Measurements from ENCODE around the gene UTP3.

DNA sequence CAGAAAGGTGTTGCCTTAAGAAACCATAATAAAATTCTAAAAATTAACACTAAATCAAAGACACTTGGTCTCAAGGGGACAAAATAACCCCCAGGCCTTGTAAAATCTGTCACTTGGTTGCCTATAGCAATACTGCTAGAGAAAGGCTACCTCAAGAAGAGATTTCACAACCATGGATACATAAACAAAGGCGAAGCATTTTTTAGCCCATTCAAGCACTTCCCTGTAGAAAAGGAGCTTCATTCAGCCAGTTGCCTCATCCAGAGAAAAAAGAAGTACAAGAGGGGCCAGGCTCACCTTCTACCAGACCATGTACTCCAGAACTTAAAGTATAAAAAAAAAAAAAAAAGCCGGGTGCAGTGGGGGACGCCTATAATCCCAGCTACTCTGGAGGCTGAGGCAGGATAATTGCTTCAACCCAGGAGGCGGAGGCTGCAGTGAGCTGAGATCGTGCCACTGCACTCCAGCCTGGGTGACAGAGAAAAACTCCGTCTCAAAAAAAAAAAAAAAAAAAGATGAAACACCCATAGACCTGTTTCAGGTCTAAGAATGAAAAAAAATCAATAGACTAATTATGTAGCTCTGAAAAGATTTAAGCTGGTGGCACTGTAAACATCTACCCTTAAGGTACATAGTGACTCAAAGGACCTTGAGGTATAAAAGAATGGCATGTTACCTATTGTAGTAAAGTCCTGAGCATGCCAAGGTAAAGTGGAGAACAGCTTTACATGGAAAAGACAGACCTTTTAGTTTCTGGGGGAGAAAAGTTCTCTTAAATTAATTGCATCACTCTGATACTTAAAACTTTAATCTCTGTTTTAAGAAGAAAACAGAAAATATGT, 51.4 kb downstream of the UTP3 start:
- no peak for TF ChIP-seq POLR2A (IDR thresholded peaks at IDR 0.05)
- TF ChIP-seq, protein P1, sequence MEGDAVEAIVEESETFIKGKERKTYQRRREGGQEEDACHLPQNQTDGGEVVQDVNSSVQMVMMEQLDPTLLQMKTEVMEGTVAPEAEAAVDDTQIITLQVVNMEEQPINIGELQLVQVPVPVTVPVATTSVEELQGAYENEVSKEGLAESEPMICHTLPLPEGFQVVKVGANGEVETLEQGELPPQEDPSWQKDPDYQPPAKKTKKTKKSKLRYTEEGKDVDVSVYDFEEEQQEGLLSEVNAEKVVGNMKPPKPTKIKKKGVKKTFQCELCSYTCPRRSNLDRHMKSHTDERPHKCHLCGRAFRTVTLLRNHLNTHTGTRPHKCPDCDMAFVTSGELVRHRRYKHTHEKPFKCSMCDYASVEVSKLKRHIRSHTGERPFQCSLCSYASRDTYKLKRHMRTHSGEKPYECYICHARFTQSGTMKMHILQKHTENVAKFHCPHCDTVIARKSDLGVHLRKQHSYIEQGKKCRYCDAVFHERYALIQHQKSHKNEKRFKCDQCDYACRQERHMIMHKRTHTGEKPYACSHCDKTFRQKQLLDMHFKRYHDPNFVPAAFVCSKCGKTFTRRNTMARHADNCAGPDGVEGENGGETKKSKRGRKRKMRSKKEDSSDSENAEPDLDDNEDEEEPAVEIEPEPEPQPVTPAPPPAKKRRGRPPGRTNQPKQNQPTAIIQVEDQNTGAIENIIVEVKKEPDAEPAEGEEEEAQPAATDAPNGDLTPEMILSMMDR (IDR thresholded peaks at IDR 0.05), result no peak

All from adrenal gland (tissue), 5 donors.